ENCODE results near the gene RPL28.

GRCh38 chr19:55336101-55336500 lies 49.6 kb upstream of the RPL28 start:
- no peak for TF ChIP-seq CTCF (IDR thresholded peaks at IDR 0.05; ENCODE audit: low read depth, low read length)
- TF ChIP-seq POLR2A (IDR thresholded peaks at IDR 0.05; ENCODE audit: extremely low read depth, insufficient read length), result no peak
- TF ChIP-seq MAX (IDR thresholded peaks at IDR 0.05; ENCODE audit: low read depth, low read length), result no peak

Data from NB4 (cell line).